Neural progenitor cell (in vitro differentiated cells): Measurements from ENCODE around the gene RNGTT.
A peak's percentile ranks its signal among the peaks of the same experiment; 100 is the strongest.

Experiments
- EZH2 ChIP-seq: fragments of 200-600 bp; sonication (generic); IDR thresholded peaks from 2 replicates; pipeline ENCODE4 v1.6.1; 2017; ENCODE audit warnings: antibody characterized with exemption, mild to moderate bottlenecking, moderate library complexity
- TF ChIP-seq, protein P1 (sequence below): fragments of 200-600 bp; sonication (generic); IDR thresholded peaks from 2 replicates; pipeline ENCODE4 v1.5.1; 2017; ENCODE audit warnings: antibody characterized with exemption, mild to moderate bottlenecking

DNA sequence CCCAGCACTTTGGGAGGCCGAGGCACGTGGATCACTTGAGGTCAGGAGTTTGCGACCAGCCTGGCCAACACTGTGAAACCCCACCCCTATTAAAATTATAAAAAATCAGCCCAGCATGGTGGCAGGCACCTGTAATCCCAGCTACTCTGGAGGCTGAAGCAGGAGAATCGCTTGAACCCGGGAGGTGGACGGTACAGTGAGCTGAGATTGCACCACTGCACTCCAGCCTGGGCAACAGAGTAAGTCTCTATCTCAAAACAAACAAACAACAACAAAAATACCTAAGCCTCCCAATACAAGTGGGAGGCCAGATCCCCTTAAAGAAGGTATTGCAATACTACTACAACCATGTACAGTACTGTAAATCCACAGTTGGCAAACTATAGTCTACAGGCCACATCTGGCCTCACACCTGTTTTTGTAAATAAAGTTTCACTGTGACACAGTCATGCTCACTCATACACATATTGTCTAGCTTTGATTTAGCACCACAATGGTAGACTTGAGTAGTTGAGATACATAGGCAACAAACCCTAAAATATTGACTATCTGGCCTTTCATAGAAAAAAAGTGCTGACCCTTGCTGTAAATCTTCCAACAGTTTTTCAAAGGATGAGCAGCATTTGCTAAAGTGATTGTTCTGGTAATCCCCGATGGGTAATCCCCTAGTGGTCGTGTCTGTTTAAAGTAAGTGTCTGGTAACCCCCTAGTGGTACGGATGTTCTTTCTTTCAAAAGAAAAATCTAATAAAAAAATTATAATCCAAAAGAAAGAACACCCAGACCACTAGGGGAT, 202.0 kb downstream of the RNGTT start:
- TF ChIP-seq, protein P1, sequence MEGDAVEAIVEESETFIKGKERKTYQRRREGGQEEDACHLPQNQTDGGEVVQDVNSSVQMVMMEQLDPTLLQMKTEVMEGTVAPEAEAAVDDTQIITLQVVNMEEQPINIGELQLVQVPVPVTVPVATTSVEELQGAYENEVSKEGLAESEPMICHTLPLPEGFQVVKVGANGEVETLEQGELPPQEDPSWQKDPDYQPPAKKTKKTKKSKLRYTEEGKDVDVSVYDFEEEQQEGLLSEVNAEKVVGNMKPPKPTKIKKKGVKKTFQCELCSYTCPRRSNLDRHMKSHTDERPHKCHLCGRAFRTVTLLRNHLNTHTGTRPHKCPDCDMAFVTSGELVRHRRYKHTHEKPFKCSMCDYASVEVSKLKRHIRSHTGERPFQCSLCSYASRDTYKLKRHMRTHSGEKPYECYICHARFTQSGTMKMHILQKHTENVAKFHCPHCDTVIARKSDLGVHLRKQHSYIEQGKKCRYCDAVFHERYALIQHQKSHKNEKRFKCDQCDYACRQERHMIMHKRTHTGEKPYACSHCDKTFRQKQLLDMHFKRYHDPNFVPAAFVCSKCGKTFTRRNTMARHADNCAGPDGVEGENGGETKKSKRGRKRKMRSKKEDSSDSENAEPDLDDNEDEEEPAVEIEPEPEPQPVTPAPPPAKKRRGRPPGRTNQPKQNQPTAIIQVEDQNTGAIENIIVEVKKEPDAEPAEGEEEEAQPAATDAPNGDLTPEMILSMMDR = peak; percentile 46
- TF ChIP-seq EZH2 = no peak
